Sciatic nerve (tissue), 2 donors: ENCODE results near the gene FBXL16. TPM values are rescaled to one million over a fixed set of nuclear protein-coding genes. Genes with fewer than 3 reads are reported as not detected.

ENCODE experiments used
- ATAC-seq: fragments of 200-7000 bp; cut with Tn5 transposase; one replicate; pipeline ENCODE4 v1.9.1; 2020; ENCODE audit warnings: mild to moderate bottlenecking, moderate library complexity
- DNase-seq: peaks from one replicate; pipeline ENCODE4 v3.0.0-alpha.2; 2020; ENCODE audit warnings: low spot score
- intact Hi-C: fragments of 100-400 bp; cut with DNase I; formaldehyde crosslinking; loops from one replicate; pipeline ENCODE4 v1.14.2; 2022
- total RNA-seq: library from RNA; stranded (reverse); fragmentation: NEBNext Ultra II Directional; extraction: Animal tissue kit (Norgen Biotek cat#: 25700); gene quantifications from one replicate; pipeline ENCODE4 v1.2.1, GENCODE V29; 2021
- donor health status: DM: no; HTN: no; CAD: no.
- donor health status: DM: no; HTN: no; CAD: no.

FBXL16 gene
- total RNA-seq, 1 donor from 2014 or later, result 6.5 TPM

DNA sequence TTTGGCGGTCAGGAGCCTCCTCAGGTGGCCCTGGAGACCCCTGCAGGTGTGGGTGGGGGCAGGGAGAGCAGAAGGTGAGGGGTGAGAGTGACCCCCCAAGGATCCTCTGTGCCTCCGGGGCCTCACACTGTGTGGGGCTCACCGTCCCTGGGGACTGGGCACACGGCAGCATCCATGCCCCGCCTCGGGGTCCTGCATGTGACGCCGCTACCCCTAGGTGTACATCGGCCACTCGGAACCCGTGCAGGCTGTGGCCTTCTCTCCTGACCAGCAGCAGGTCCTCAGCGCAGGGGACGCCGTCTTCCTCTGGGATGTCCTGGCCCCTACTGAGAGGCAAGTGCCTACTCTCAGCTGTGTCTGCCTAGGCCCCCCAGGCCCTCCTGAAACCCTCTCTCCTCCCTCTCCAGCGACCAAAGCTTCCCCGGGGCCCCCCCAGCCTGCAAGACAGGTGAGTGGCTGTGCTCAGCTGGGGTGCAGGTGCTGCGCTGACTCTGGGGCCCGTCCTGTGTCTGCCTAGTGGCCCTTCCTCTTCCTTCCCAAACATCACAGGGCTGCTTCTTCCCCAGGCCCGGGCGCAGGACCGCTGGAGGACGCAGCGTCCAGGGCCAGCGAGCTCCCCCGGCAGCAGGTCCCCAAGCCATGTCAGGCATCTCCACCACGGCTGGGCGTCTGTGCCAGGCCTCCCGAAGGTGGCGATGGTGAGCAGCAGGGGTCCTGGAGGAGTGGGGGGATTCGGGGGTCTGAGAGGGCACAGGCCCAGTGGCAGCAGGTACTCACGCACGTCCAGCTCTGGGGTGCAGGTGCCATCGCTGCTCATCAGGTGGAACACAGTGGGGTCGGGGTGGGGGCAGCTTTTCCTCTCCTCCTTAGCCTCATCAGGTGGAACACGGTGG is 46.7 kb downstream of the FBXL16 start:
- ATAC-seq, result no peak
- intact Hi-C loops, result loop anchor here (10.0 kb wide), 1 partner anchor 74 kb away; no protein-coding TSS in a partner anchor
- DNase-seq, result no peak

GRCh38 chr16:657487-657886 is 48.1 kb downstream of the FBXL16 start:
- DNase-seq (no peak), ATAC-seq (no peak)
- intact Hi-C loops, result loop anchor here (10.0 kb wide), 1 partner anchor 73 kb away; no protein-coding TSS in a partner anchor

DNA sequence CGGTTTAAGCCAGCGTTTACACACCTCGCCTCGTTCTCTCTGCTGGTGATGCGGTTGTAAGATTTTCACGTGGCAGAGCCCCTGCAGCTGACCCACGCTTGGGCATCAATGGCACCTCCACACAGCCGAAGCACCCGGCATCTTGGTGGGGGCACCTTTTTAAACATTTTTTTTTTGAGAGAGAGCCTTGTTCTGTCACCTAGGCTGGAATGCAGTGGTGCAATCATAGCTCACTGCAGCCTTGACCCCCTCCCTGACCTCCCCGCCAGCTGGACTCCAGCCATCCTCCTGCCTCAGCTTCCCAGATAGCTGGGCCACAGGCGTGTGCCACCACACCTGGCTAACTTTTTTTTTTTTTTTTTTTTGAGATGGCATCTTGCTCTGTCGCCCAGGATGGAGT is 51.6 kb downstream of the FBXL16 start:
- ATAC-seq (no peak), DNase-seq (no peak)
- intact Hi-C loops, result loop anchor here (10.0 kb wide), 1 partner anchor 69 kb away; no protein-coding TSS in a partner anchor

DNA sequence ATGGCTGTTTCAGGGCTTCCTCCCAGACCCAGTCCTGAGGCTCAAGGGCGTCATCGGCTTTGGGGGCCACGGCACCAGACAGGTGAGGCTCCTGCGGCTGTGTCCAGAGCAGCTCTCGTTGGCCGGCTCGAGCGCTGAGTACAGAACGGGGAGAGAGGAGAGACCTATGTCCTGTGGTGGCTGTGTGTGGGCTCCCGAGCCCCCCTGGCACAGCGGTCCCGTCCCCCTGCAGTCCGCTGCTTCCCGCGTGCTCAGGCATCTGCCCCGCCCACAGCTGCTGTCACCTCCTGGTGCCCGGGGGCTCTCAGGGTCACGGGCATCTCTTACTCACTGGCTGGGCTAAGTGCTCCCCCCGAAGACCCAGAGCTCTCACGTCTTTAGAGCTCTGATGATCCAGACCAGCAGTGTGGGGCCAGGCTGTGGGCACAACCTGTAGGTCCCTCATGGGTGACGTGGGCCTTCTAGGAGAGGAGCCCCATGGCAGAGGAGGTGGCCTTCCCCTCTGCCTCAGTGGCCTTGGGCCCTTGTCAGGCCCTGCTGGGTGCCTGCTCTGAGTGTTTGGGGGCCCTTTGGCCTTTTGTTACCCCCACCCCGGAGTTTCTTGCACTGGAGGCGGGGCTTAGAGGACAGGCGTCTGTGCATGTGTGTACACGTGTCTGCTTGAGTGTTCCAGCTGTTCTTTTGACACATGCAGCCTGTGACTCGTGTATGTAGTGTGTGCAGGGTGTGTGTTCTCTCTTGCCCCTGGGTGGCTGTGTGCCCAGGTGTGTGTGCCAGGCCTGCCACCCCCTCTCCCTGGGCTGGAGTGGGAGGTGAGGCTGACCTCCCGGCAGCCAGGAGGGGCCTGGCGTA is 52.9 kb downstream of the FBXL16 start:
- no peak for DNase-seq
- intact Hi-C loops, result loop anchor here (10.0 kb wide), 1 partner anchor 68 kb away; no protein-coding TSS in a partner anchor

GRCh38 chr16:651844-652243 is 53.8 kb downstream of the FBXL16 start:
- intact Hi-C loops, result loop anchor here (10.0 kb wide), 1 partner anchor 67 kb away; no protein-coding TSS in a partner anchor
- ATAC-seq, result no peak
- no peak for DNase-seq

More for the DNA sequence above, 52.9 kb downstream of the FBXL16 start:
- no peak for ATAC-seq

DNA sequence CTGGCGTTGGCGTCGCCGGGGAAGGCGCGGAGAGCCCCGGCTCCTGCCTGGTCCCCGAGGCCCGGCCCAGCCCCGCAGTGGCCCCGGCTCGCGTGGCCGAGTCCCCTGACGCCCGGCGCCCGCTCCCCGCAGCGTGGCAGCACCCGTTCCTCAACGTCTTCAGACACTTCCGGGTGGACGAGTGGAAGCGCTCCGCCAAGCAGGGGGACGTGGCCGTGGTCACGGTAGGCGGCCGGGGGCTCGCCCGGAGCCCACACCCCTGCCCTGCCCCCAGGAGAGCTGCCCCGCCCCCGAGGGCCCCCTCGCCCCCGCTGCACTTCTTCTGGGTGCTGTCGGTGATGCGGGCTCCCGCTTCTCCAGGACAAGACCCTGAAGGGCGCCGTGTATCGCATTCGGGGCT is 56.0 kb downstream of the FBXL16 start:
- ATAC-seq (no peak), DNase-seq (no peak)
- intact Hi-C loops, result loop anchor here (10.0 kb wide), 1 partner anchor 65 kb away; no protein-coding TSS in a partner anchor

DNA sequence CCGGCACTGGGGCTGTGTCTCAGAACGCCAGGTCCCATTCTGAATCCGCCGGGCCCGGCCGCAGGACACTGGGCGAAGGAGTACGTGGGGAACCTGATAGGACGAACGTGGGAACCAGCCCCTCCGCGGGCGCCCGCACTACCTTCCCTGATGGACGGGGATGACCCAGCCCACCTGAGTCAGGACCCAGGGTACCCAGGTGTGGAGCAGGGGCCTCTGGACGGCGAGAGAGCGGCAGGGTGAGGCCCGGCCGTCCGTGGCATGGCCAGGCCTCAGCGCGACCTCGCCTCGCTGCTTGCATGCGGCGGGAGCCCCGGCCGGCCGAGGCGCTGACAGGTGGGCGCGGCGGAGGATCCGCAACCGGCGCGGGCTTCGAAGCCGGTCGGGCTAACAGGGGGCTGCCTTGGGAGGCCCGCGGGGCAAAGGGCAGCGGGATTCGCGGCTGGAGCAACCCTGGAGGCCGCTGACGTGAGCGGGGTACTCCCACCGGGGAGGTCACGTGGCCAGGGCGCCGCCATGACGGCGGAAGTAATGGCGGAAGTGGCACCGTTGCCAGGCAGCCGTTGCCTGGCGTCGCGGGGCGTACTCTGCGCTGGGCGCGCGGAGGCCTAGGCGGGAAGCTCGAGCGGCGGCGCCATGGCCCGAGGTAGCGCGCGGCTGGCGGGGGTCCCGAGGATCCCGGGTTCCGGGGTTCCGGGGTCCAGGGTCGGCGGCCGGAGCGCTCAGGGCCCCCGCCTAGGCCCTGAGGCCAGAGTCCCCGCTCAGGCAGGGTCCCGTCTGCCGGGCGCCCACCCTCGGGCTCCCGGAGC is 56.6 kb downstream of the FBXL16 start, which contains the start of gene WDR90:
TSS of gene WDR90 (plus strand) at position 585 of the 809 bp plus-strand sequence. CDS start at position 637, 52 bp downstream.
- peak; percentile 95 for ATAC-seq
- intact Hi-C loops, result no loop called here

DNA sequence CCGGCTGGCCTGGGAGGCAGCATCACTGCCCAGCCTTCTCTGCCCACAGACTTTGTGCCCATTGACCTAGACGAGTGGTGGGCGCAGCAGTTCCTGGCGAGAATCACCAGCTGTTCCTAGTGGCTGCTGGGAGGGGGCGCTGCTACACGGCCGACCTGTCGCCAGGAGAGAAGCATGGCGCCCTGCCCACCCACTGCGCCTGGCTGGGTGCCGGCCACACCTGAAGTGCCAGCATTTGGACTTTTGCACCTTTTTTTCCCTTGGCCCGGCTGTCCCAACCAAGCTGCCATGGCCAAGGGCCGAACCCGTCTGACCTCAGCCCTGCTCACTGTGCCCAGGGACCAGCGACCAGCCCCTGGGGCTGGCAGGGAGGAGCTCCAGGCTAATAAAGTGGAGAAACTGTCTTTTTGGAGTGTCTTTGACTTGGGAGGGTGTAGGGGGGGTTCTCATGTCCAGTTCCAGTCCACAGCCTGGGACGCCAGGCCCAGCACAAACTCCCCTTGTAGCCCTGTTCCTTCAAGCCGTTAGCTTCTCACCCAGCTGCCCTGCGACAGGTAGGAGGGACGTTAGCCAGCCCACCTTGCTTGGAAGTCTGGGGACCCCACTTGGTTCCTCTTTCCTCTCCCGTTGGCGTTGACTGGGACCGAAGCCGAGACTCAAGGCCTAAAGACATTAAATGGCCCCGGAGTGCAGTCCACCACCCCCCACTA is 57.4 kb downstream of the FBXL16 start:
- ATAC-seq (no peak), DNase-seq (no peak)
- intact Hi-C loops, result no loop called here

More for the DNA sequence above, 56.6 kb downstream of the FBXL16 start, which contains the start of gene WDR90:
- DNase-seq, result peak; percentile 97

DNA sequence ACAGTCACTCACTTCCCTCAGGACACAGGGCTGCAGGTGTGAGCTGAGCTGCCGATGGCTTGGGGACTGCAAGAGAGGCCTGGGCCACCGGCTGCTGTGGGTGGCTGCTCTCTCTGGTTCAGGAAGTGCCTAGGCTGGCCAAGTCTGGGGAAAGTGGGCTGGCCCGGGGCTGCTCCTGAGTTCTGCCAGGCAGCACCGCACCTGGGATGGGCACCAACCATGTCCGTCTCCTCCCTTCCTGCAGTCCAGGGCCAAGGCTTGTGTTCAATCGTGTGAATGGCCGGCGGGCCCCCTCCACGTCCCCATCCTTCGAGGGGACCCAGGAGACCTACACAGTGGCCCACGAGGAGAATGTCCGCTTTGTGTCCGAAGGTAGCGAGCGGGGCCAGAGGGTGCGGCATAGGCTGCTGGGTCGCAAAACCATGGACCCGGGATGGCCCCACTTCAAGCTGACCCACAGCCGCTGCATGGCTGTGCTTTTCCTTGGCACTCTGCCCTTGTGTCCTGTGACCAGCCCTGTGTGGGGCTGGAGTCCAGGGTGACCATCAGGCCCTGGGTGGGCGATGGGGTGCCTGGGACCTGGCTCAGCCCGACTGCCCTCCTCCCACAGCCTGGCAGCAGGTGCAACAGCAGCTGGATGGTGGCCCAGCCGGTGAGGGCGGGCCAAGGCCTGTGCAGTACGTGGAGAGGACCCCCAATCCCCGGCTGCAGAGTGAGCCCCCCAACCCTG is 58.3 kb downstream of the FBXL16 start:
- ATAC-seq, result peak; percentile 3
- intact Hi-C loops, result no loop called here
- DNase-seq, result no peak

DNA sequence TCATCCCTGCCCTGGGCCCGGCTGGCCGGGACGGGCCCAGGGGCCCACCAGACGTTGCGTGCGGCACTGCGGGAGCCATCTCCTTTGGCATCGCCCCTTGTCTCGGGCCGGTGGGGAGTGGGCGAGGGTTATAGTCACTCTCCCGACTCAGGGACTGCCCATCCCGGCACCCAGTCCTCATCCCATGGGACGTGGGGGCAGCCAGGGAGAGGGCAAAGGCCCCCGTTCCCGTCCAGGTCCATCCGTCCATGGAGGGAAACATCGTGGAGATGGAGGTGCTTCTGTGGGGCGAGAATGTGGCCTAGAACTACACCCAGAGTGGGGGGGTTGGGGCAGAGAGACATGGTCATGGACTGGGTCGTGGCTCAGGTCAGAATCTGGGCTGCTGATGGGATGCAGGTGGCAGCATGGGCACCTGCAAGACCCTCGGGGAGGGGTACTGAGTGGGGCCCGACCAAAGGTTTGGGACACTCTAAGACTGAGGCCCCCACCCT is 58.9 kb downstream of the FBXL16 start:
- ATAC-seq (no peak), DNase-seq (no peak)
- intact Hi-C loops, result no loop called here

GRCh38 chr16:645852-646678 is 59.5 kb downstream of the FBXL16 start:
- intact Hi-C loops, result no loop called here
- no peak for DNase-seq
- no peak for ATAC-seq

GRCh38 chr16:644556-644955 is 61.0 kb downstream of the FBXL16 start:
- no peak for ATAC-seq
- no peak for DNase-seq
- intact Hi-C loops, result no loop called here

GRCh38 chr16:643050-643368 is 62.6 kb downstream of the FBXL16 start:
- intact Hi-C loops, result no loop called here
- DNase-seq (no peak), ATAC-seq (no peak)
